H54 (cell line): ENCODE measurements around the gene COL16A1.
A peak's percentile ranks its signal among the peaks of the same experiment; 100 is the strongest.

Experiments used
- DNase-seq: peaks from one replicate; pipeline ENCODE4 v3.0.0; 2011; ENCODE audit warnings: low spot score, mixed read lengths; ENCODE audit not compliant: insufficient read length
- FAIRE-seq: peaks from 3 replicates; lab custom pipeline; 2011; peaks lifted over from hg19 to GRCh38; lab: Jason Lieb, UNC
- POLR2A ChIP-seq: IDR thresholded peaks from 2 replicates; pipeline ENCODE4 v1.6.1; 2011; ENCODE audit warnings: low read depth, mild to moderate bottlenecking, low read length

The COL16A1 gene

GRCh38 chr1:31667065-31667785 lies 36.6 kb downstream of the COL16A1 start:
- FAIRE-seq: no peak
- DNase-seq: no peak
- TF ChIP-seq POLR2A: no peak

DNA sequence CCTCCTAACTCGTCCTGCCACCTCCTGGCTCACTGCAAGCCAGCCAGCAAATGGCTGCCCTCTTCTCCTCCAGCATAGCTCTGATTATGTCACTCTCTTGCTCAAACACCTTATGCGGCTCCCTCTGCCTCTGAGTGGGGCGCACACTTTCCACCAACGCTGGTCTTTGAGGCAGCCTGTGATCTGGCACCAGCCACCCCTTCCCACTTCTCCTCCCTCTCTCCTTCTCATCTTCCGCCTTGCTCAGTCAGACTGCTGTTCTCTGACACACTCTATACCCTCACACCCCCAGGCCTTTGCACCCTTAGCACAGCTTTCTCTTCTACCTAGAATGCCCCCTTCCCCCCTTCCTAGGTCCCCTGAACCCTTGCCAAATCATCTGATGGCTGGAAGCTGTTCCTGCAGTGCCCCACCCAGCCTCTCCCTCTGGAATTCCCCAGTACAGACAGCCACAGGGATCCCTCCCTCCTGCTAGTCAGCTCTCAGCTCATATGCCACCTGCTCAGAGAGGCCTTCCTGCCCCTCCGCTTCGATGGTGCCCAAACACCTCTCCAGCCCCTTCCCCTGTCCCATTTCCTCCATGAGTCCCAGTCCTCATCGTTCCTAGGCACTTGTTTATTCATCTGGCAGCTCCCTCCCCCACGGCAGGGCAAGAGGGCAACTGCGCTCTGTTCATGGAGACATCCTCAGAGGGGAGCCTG lies 37.4 kb downstream of the COL16A1 start:
- TF ChIP-seq POLR2A: no peak
- FAIRE-seq: peak; percentile 77
- peak; percentile 50 for DNase-seq

DNA sequence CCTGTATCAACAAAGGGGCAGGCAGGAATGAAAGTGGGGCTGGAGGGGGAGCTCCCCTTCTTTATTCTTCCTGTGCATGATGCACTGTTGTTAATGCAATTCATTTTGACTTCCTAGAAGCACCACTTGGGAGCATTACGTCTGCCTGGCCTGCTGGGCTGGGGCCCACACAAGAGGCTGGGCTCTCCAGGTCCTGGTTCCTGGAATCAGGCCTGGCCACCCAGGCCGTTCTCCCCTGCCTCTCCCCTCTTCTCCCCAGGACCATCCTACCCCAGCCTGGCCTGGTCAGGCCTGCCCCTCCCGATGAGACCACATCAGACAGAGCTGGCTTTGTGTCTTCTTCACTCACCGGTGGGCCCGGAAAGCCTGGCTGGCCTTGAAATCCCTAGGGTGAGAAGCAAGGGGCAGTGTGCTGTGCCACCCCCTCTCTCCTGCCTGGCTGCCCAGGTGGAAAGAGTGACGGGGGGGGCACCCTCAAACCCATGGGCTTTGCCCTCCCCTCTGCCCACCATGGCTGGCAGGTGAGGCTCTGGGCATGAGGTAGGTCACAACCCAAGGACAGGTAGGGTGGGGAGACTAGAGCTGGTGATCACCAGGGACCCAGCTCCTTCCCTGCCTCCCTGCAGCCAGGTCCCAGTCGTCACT lies 38.5 kb downstream of the COL16A1 start:
- DNase-seq (no peak), FAIRE-seq (no peak)
- no peak for TF ChIP-seq POLR2A

GRCh38 chr1:31664528-31664927 lies 39.3 kb downstream of the COL16A1 start:
- DNase-seq: no peak
- no peak for FAIRE-seq
- no peak for TF ChIP-seq POLR2A

DNA sequence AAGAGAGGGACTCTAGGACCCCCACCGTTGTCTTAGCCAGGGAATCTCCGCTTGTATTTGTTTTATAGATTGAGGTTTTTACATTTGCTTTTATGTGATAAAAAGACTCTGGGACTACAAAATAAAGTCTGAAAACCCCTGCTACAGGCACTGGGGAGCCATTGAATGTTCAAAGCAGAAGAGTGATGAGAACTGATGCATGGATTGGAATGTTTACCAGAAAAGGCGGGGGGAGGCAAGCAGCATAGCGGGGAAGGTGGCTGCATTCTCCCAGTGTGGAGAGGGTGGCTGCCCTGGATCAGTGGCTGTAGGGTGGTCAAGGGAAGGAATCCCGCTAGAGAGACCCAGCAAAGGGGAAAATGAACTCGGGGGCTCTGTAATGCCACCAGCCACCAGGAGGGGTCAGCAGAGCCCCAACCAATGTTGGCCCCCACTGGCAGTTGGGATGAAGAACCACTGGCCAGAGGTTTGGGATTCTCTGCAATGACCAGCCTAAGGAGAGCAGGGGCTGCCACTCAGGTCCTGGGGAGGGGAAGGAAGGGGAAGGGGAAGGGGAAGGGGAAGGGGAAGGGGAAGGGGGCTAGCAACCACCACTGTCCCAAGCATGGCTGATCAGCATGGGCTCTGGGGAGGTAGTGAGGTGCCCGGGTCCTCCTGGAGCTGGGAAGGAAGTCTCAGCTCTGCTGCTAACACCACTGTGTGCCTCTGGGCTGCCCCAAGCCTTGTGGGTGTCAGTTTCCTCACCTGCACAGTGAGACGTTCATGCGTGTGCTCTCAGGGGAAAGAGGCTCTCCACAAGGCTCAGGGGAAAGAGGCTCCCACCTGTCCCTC lies 40.0 kb downstream of the COL16A1 start:
- no peak for FAIRE-seq
- no peak for TF ChIP-seq POLR2A
- DNase-seq: peak; percentile 77

GRCh38 chr1:31662463-31662862 lies 41.4 kb downstream of the COL16A1 start:
- no peak for TF ChIP-seq POLR2A
- no peak for DNase-seq
- no peak for FAIRE-seq

DNA sequence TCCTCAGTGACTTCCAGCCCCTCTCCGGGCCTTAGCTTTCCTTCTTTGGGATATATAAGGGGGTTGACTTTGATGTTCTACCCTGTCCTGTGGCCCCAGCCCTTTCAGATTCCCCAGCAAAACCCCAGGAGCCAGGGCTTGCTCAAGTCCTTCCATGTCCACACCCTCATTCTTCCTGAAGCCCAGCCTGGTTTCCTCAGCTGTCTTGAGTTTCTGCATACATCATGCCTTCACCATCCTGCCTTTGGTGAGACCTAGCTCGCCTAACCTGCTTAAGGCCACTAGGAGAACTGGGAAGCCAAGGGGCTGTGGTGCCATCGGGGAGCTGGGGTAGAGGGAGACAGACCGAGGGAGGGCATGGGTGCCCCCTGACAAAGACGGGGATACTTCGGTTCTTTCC lies 42.0 kb downstream of the COL16A1 start:
- FAIRE-seq (no peak), DNase-seq (no peak)
- no peak for TF ChIP-seq POLR2A

DNA sequence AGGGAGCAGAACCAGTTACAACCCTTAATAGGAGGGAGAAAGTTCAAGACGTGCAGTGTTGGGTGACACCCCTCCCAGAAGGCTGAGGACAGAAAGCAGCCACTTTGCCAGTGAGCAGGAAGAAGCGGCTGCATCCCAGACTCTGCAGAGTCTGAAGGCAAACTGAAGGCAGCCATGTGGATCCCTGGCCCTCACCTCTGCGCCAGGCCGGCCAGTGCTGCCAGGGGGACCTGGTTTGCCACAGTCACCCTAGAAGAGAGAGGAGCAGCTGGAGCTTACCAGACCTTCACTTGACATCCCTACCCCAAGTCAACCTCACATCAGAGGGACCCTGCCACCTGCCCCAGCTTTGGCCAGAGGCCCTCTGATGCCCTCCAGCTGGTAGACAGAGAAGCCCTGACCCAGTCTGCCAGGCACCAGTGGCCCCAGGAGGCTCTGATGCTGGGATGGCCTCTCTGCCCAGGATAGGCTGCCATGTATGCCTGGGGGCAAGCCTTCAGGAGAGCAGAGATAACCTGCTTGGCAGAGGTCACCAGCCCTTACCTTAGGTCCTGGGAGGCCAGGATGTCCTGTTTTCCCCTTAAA lies 42.9 kb downstream of the COL16A1 start:
- no peak for TF ChIP-seq POLR2A
- no peak for FAIRE-seq
- DNase-seq: no peak

DNA sequence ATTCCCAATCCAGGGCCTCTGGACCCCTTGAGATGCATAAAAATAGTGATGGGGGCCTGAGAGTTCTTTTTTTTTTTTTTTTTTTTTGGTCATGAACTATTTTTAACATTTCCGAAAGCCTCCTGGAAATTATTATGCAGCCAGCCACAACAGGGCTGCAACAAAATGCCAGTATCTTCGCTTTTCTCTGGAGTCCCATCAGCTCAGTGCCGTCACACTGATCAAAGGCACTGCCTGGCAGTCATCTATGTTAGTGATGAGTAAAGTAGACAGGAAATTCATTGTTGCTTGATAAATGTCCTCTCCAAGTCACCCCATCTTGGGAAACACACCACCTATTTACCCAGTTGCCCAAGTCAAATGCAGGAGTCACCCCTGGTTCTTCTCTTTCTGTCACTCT lies 43.9 kb downstream of the COL16A1 start:
- no peak for FAIRE-seq
- DNase-seq: no peak
- TF ChIP-seq POLR2A: no peak

DNA sequence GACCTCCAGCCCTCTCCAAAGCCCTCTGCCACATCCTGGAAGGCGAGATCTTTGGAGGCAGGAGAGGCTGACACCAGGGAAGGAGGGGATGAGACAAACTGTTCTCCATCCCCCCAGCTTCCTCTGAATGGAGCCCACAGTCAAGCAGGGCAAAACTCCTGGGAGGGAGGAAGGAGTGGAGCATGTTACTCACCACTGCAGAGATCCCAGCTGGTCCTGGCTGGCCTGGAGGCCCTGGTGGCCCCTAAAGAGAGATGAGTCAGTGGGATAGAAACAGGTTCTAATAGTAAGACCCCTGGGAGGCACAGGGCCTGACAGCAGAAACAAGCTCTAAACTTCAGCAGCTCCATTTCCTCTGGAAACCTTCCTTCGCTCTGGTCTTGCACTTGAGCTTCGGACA lies 45.1 kb downstream of the COL16A1 start:
- DNase-seq (no peak), FAIRE-seq (no peak)
- no peak for TF ChIP-seq POLR2A

DNA sequence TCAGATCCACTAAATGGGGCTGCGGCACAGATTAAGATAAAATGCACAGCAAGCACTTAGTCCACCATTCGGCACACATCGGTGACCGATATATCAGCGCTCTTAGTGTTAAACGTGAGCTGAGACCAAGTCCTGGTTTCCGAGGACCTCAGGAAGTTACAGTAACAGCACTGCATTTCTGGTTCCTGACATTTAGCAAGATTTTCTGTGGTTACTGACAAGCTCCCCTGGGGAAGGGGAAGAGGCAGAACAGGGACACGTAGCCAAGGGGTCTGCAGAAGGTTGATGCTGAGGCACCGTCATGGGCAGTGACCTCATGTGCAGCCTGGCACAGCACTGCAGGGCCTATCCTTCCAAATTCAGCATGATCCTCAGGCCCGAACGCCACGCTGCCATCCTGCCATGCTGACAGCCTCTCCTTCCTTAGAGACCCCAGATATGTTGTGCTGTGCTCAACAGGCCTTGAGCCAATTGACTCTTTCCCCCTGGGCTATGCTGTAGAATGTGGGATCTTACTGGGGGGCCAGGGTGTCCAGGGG lies 45.8 kb downstream of the COL16A1 start:
- FAIRE-seq: no peak
- TF ChIP-seq POLR2A: no peak
- no peak for DNase-seq

DNA sequence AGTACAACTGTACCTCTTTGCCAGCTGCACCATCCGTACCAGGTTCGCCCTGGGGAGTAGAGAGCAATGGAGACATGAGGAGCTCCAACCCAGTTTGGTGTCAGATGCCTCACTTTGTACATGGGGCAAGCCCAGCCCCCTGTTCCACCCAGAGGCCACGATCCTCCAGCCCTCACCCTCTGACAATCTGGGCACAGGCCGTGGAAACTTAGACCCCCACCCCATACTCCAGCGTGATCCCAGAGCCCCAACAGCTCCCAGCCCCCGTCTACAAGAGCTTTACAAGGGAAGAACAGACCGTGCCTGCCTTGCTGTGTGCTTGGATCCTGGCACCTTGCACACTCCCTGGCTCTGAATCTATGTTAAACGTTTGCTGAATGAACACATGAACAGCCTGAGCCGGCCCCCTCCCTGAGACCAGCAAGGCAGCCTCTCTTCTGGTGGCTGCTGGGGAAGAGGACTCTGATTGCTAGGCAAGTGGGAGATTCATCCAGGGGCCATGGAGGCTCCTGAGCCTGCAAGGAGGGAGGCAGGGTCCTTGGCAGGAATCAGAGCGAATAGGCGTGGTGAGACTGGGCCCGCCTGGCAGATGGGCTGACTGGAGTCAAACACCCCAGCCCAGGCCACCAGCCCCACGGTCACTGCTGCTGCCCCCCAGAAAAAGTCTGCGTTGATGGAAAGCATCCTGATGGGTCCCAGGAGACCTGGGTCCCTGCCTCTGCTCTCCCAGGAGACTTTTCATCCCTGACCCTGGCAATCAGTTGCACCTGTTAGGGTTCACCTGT lies 46.6 kb downstream of the COL16A1 start:
- DNase-seq: no peak
- TF ChIP-seq POLR2A: no peak

More for the DNA sequence above, 46.6 kb downstream of the COL16A1 start:
- FAIRE-seq: no peak
